ENCODE data around the gene OR4C11. TPM values are rescaled to one million over a fixed set of nuclear protein-coding genes. Genes with fewer than 3 reads are reported as not detected.

OR4C11 gene
- total RNA-seq (not detected), polyA plus RNA-seq (ENCODE audit: insufficient read depth, low read depth, low replicate concordance) (not detected)
- long read RNA-seq, donor 1 = 0 reads
- long read RNA-seq, donor 2 = 0 reads

GRCh38 chr11:55607545-55607944 lies at the start of gene OR4C11:
Gene OR4C11, minus strand, starts transcription at chr11:55607645. Its CDS starts 3,272 bp downstream, at chr11:55604373.
- DNase-seq = no peak
- intact Hi-C loops (cut with DNase I; ENCODE audit: low total_unique reads) = no loop called here
- 58 to 60% methylated on average over 2 of the region's 2 CpGs for WGBS, 2 donors

GRCh38 chr11:55655096-55655495 lies 47.7 kb upstream of the OR4C11 start:
- Histone ChIP-seq H3K4me3 (no peak overlapping the region), H3K36me3 (ENCODE audit: low read depth, missing control alignments) (no peaks in the 10 kb centered on the region), H3K9me3 (no peaks in the 10 kb centered on the region), H3K4me1 (no peaks in the 10 kb centered on the region), H3K27me3 (no peaks in the 10 kb centered on the region), H3K27ac (no peak overlapping the region)
- DNase-seq = no peak
- no peak for TF ChIP-seq POLR2A (IDR thresholded peaks at IDR 0.05)
- intact Hi-C loops (cut with DNase I; ENCODE audit: low total_unique reads) = no loop called here

More at GRCh38 chr11:55607545-55607944, at the start of gene OR4C11:
- Histone ChIP-seq H3K27me3 (no peaks in the 10 kb centered on the region), H3K9me3 (no peaks in the 10 kb centered on the region), H3K36me3 (ENCODE audit: low read depth, missing control alignments) (no peaks in the 10 kb centered on the region), H3K4me3 (no peak within 1 kb of the TSS), H3K27ac (no peak within 1 kb of the TSS), H3K4me1 (no peaks in the 10 kb centered on the region)
- TF ChIP-seq CTCF (IDR thresholded peaks at IDR 0.05) = no peak
- TF ChIP-seq POLR2A (IDR thresholded peaks at IDR 0.05) = no peak

- Histone ChIP-seq H3K27ac (no peak overlapping the region), H3K36me3 (ENCODE audit: low read depth, missing control alignments) (no peaks in the 10 kb centered on the region), H3K9me3 (no peaks in the 10 kb centered on the region), H3K4me1 (no peaks in the 10 kb centered on the region), H3K27me3 (no peaks in the 10 kb centered on the region), H3K4me3 (no peak overlapping the region)
- TF ChIP-seq CTCF (IDR thresholded peaks at IDR 0.05) = no peak
- no peak for TF ChIP-seq POLR2A (IDR thresholded peaks at IDR 0.05)
- intact Hi-C loops (cut with DNase I; ENCODE audit: low total_unique reads) = no loop called here
- DNase-seq = no peak
- 55 to 89% methylated on average over 1 of the region's 1 CpG for WGBS, 2 donors
Observed at GRCh38 chr11:55652560-55652959, 45.1 kb upstream of the OR4C11 start.

- H3K27me3 ChIP-seq = no peaks in the 10 kb centered on the region
- no peaks in the 10 kb centered on the region for H3K36me3 ChIP-seq (ENCODE audit: low read depth, missing control alignments)
- WGBS, 2 donors = 74 to 79% methylated on average over 2 of the region's 2 CpGs
- H3K4me3 ChIP-seq = no peak within 1 kb of the TSS
- no peaks in the 10 kb centered on the region for H3K4me1 ChIP-seq
- no peak within 1 kb of the TSS for H3K27ac ChIP-seq
- no peak for DNase-seq
- TF ChIP-seq POLR2A (IDR thresholded peaks at IDR 0.05) (no peak), CTCF (IDR thresholded peaks at IDR 0.05) (no peak)
- intact Hi-C loops (cut with DNase I; ENCODE audit: low total_unique reads) = no loop called here
- no peaks in the 10 kb centered on the region for H3K9me3 ChIP-seq
Observed at GRCh38 chr11:55648027-55648426, 40.6 kb upstream of the OR4C11 start, which contains the start of gene OR4S2. Gene OR4S2, plus strand, starts transcription at chr11:55648327. Its CDS starts 2,577 bp downstream, at chr11:55650904.

GRCh38 chr11:55634813-55635212 lies 27.4 kb upstream of the OR4C11 start, which contains the start of gene OR4P4:
Gene OR4P4, plus strand, starts transcription at chr11:55635113.
- intact Hi-C loops (cut with DNase I; ENCODE audit: low total_unique reads) = no loop called here
- TF ChIP-seq CTCF (IDR thresholded peaks at IDR 0.05) (no peak), POLR2A (IDR thresholded peaks at IDR 0.05) (no peak)
- WGBS, 2 donors = 46 to 48% methylated on average over 3 of the region's 3 CpGs

More at GRCh38 chr11:55634813-55635212, 27.4 kb upstream of the OR4C11 start, which contains the start of gene OR4P4:
- Histone ChIP-seq H3K9me3 (no peaks in the 10 kb centered on the region), H3K27ac (no peak within 1 kb of the TSS), H3K4me3 (no peak within 1 kb of the TSS), H3K27me3 (no peaks in the 10 kb centered on the region), H3K36me3 (ENCODE audit: low read depth, missing control alignments) (no peaks in the 10 kb centered on the region), H3K4me1 (no peaks in the 10 kb centered on the region)
- no peak for DNase-seq
